Prostate gland (tissue), 2 donors: ENCODE measurements around the gene NPTN. TPM values are rescaled to one million over a fixed set of nuclear protein-coding genes. Genes with fewer than 3 reads are reported as not detected.
"Not testable (repeated sequence)": the region's sequence is repeated elsewhere in the genome, so short reads cannot be mapped to it uniquely, and the experiment has no call there.

Experiments used
- DNase-seq: peaks from one replicate; pipeline ENCODE4 v3.0.0-alpha.2; 2019; ENCODE audit warnings: low spot score
- H3K27ac ChIP-seq, 2 donors: fragments of 200-600 bp; sonication (generic); 2 replicates each; pipeline ENCODE4 v1.5.1; 2017 to 2019
- H3K27me3 ChIP-seq: fragments of 200-600 bp; sonication (generic); replicated peaks from 2 replicates; pipeline ENCODE4 v1.5.1; 2019; ENCODE audit not compliant: insufficient read depth
- H3K36me3 ChIP-seq, 2 donors: fragments of 200-600 bp; sonication (generic); 1 replicate in 1 of 2; 2 replicates in 1 of 2; pipeline versions ENCODE4 v1.5.1 to v1.8.1; 2017 to 2019
- H3K4me1 ChIP-seq: fragments of 200-600 bp; sonication (generic); replicated peaks from 2 replicates; pipeline ENCODE4 v1.5.1; 2019
- H3K4me3 ChIP-seq, 2 donors: fragments of 200-600 bp; sonication (generic); 2 replicates each; pipeline ENCODE4 v1.5.1; 2017 to 2019
- H3K9me3 ChIP-seq: fragments of 200-600 bp; sonication (generic); 2 replicates; pipeline ENCODE4 v1.5.1; 2017
- POLR2A ChIP-seq: fragments of 450-650 bp; IDR thresholded peaks from one replicate; pipeline ENCODE4 v1.6.1; 2016; ENCODE audit warnings: antibody characterized with exemption, mild to moderate bottlenecking
- POLR2AphosphoS5 ChIP-seq: sonication (generic); formaldehyde crosslinking; IDR thresholded peaks from one replicate; pipeline ENCODE4 v1.6.1; 2017; ENCODE audit warnings: antibody characterized with exemption
- WGBS: methylation state at CpG from one replicate; pipeline ENCODE4 v1.1.5; 2018; 5-methylcytosine and 5-hydroxymethylcytosine counted together
- intact Hi-C: fragments of 100-400 bp; cut with DNase I; formaldehyde crosslinking; loops from one replicate; pipeline ENCODE4 v1.14.2; 2022
- total RNA-seq, 2 donors: library from RNA; depleted of rRNA; stranded (reverse); fragments of >200 nt; gene quantifications; one replicate each; pipeline ENCODE4 v1.1.0, GENCODE V29; 2016
- TF ChIP-seq, protein P1 (sequence below), 4 experiments: fragments of 200-600 bp in 2 of 4; fragments of 450-650 bp in 2 of 4; sonication (generic) in 2 of 4; IDR thresholded peaks; 1 replicate in 3 of 4; 2 replicates in 1 of 4; pipeline ENCODE4 v1.5.1; 2016 to 2019; ENCODE audit warnings: antibody characterized with exemption in 4 of 4, mild to moderate bottlenecking in 2 of 4, moderate library complexity in 2 of 4

The NPTN gene
- total RNA-seq, 2 donors from 2014 or later: 147 to 266 TPM

DNA sequence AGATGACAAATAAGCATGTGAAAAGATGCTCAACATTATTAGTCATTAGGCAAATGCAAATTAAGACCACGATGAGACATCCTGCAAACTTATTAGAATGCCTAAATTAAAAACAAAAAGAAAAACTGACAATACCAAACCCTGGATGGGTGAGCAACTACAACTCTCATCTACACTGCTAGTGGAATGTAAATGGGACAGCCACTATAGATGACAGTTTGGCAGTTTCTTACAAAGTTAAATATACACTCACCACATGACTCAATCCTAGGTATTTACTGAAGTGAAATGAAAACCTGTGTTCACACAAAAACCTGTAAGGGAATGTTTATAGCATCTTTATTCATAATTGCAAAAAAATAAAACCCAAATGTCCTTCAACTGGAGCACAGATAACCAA lies 74.7 kb downstream of the NPTN start:
- Histone ChIP-seq H3K4me3 (no peak overlapping the region), H3K9me3 (no peaks in the 10 kb centered on the region), H3K27ac (no peak overlapping the region), H3K27me3 (no peaks in the 10 kb centered on the region), H3K4me1 (no peaks in the 10 kb centered on the region), H3K36me3 (no peaks in the 10 kb centered on the region)
- WGBS: 88% methylated on average over 1 of the region's 1 CpG
- no peak for DNase-seq
- intact Hi-C loops: no loop called here
- TF ChIP-seq, protein P1, sequence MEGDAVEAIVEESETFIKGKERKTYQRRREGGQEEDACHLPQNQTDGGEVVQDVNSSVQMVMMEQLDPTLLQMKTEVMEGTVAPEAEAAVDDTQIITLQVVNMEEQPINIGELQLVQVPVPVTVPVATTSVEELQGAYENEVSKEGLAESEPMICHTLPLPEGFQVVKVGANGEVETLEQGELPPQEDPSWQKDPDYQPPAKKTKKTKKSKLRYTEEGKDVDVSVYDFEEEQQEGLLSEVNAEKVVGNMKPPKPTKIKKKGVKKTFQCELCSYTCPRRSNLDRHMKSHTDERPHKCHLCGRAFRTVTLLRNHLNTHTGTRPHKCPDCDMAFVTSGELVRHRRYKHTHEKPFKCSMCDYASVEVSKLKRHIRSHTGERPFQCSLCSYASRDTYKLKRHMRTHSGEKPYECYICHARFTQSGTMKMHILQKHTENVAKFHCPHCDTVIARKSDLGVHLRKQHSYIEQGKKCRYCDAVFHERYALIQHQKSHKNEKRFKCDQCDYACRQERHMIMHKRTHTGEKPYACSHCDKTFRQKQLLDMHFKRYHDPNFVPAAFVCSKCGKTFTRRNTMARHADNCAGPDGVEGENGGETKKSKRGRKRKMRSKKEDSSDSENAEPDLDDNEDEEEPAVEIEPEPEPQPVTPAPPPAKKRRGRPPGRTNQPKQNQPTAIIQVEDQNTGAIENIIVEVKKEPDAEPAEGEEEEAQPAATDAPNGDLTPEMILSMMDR (IDR thresholded peaks at IDR 0.05): no peak
- TF ChIP-seq POLR2AphosphoS5 (no peak), POLR2A (no peak)

DNA sequence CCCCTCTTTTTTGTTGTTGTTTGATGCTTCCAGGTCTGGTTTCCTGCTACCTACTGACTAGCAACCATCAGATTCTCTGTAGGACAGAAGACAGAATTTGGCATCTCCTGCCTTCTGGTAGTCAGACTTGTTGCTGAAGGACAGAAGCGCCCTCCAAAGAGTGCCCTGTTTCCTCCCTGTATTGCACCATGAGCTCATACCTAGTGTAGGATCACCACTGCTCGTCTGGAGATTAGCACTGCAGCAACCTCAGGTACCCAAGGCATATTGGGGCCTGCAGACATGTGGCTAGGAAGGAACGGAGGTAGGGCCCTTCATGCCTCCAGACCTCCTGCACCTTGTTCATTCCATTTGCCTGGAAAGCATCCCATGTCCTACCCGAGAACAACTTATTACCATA lies 78.1 kb downstream of the NPTN start:
- no peak for DNase-seq
- Histone ChIP-seq H3K4me1 (no peaks in the 10 kb centered on the region), H3K27ac (no peak overlapping the region), H3K36me3 (no peaks in the 10 kb centered on the region), H3K27me3 (no peaks in the 10 kb centered on the region), H3K4me3 (no peak overlapping the region), H3K9me3 (no peaks in the 10 kb centered on the region)
- TF ChIP-seq, protein P1 (IDR thresholded peaks at IDR 0.05): no peak
- TF ChIP-seq POLR2AphosphoS5 (no peak), POLR2A (no peak)
- intact Hi-C loops: no loop called here
- 87% methylated on average over 4 of the region's 4 CpGs for WGBS

DNA sequence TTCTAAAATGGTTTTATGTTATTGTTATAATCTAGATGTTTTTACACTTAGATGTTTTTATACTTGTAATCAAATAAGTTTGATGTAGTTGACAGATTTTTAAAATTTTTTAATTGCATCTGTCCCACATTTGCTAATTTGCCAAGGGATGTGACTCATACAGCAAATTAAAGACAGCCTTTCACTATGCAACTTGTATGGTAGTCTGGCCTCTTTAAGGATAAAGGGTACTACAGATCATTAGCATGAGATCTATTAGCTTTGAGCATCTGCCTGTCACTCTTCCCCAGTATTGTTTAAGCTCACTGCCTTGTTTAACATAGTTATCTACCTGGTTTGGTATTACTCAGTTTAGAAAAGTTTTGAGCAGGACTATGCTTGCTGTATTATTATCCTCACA lies 83.0 kb downstream of the NPTN start:
- DNase-seq: no peak
- no peaks in the 10 kb centered on the region for H3K27me3 ChIP-seq
- no peaks in the 10 kb centered on the region for H3K4me1 ChIP-seq
- intact Hi-C loops: no loop called here
- H3K9me3 ChIP-seq: no peaks in the 10 kb centered on the region
- no peak overlapping the region for H3K27ac ChIP-seq
- H3K36me3 ChIP-seq: no peaks in the 10 kb centered on the region
- no peak overlapping the region for H3K4me3 ChIP-seq
- TF ChIP-seq, protein P1 (IDR thresholded peaks at IDR 0.05): no peak
- no peak for TF ChIP-seq POLR2A
- no peak for TF ChIP-seq POLR2AphosphoS5

DNA sequence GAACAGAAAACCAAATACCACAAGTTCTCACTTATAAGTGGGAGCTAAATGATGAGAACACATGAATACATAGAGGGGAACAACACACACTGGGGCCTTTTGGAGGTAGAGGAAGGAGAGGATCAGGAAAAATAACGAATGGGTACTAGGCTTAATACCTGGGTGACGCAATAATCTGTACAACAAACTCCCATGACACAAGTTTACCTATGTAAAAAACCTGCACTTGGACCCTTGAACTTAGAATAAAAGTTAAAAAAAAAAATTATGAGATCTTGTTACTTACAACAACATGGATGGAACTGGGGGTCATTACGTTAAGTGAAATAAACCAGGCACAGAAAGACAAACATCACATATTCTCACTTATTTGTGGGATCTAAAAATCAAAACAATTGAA lies 84.3 kb downstream of the NPTN start:
- H3K27me3 ChIP-seq, H3K36me3 ChIP-seq, H3K27ac ChIP-seq, intact Hi-C loops, H3K4me1 ChIP-seq, DNase-seq, H3K9me3 ChIP-seq, H3K4me3 ChIP-seq: not testable (repeated sequence)
- 85% methylated on average over 3 of the region's 3 CpGs for WGBS

DNA sequence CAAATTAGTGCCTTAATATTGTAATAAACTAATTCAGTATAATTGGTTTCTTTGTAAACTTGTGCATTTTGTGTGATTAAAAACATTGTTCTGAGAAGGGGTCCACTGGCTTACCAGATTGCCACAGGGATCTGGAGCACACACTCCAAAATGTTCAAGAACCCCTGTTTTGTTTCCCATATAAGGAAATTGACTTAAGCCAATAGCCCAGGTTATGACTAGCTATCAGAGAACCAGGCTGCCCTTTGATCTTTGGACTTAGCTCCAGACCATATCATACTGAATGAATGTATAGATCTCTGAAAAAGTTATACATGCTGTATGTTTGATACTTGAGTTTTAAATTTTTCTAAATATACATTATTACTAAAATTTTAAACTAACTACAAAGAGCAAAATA lies 91.7 kb downstream of the NPTN start:
- TF ChIP-seq, protein P1 (IDR thresholded peaks at IDR 0.05): no peak
- TF ChIP-seq POLR2A: no peak
- no peak overlapping the region for H3K4me3 ChIP-seq
- no peaks in the 10 kb centered on the region for H3K27me3 ChIP-seq
- no peaks in the 10 kb centered on the region for H3K9me3 ChIP-seq
- no peaks in the 10 kb centered on the region for H3K4me1 ChIP-seq
- intact Hi-C loops: no loop called here
- DNase-seq: no peak
- H3K36me3 ChIP-seq: no peaks in the 10 kb centered on the region
- H3K27ac ChIP-seq: no peak overlapping the region

DNA sequence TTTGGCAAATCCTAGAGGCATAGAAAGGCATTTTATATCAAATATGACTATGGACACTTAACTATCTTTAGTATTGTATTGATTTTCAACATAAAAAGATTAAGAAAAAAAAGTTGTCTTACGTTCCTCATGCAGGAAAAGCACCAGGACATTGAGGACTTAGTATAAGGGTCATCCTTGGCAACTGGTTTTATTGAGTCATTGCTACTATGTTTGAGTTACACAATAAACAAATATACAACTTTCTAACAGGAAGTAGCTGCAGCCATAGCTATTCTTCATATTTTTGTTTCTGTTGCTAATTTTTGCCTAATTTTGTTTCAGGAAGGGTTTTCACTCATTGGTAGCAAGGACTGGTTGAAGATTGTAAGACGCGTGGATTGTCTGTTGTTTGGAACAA lies 93.0 kb downstream of the NPTN start:
- TF ChIP-seq, protein P1 (IDR thresholded peaks at IDR 0.05): no peak
- TF ChIP-seq POLR2A (no peak), POLR2AphosphoS5 (no peak)
- Histone ChIP-seq H3K4me3 (no peak overlapping the region), H3K9me3 (no peaks in the 10 kb centered on the region), H3K27me3 (no peaks in the 10 kb centered on the region), H3K27ac (no peak overlapping the region), H3K4me1 (no peaks in the 10 kb centered on the region), H3K36me3 (no peaks in the 10 kb centered on the region)
- intact Hi-C loops: no loop called here
- DNase-seq: no peak
- WGBS: 63% methylated on average over 3 of the region's 3 CpGs
